Ishikawa (cell line): ENCODE results near the gene CCM2.

Experiments
- CEBPB ChIP-seq: IDR thresholded peaks from 2 replicates; pipeline ENCODE4 v1.6.1; 2012
- EGR1 ChIP-seq: IDR thresholded peaks from 2 replicates; pipeline ENCODE4 v1.6.1; 2012
- EP300 ChIP-seq: IDR thresholded peaks from 2 replicates; pipeline ENCODE4 v1.6.1; 2012; ENCODE audit warnings: borderline replicate concordance
- FOXM1 ChIP-seq: IDR thresholded peaks from 2 replicates; pipeline ENCODE4 v1.6.1; 2012; ENCODE audit warnings: low read depth, borderline replicate concordance
- MAX ChIP-seq: IDR thresholded peaks from 2 replicates; pipeline ENCODE4 v1.6.1; 2012
- REST ChIP-seq: IDR thresholded peaks from 2 replicates; pipeline ENCODE4 v1.6.1; 2012; ENCODE audit warnings: low read depth, mild to moderate bottlenecking
- TCF12 ChIP-seq: IDR thresholded peaks from 2 replicates; pipeline ENCODE4 v1.6.1; 2012; ENCODE audit warnings: low read depth
- YY1 ChIP-seq: IDR thresholded peaks from 2 replicates; pipeline ENCODE4 v1.6.1; 2012; ENCODE audit warnings: low read depth

- TF ChIP-seq CEBPB, result no peak
- TF ChIP-seq REST, result no peak
- TF ChIP-seq YY1, result no peak
- TF ChIP-seq EGR1, result no peak
- TF ChIP-seq EP300, result no peak
- no peak for TF ChIP-seq FOXM1
- no peak for TF ChIP-seq TCF12
- TF ChIP-seq MAX, result no peak
These were observed 76.9 kb downstream of the CCM2 start for GRCh38 chr7:45076946-45077345.
